D341Med (cell line): ENCODE data around the gene HSPA12B.

Experiments
- DNase-seq: peaks from one replicate; pipeline ENCODE4 v3.0.0; 2012; ENCODE audit warnings: low spot score

HSPA12B gene

GRCh38 chr20:3704087-3704486 is 28.4 kb upstream of the HSPA12B start:
- DNase-seq = no peak

- DNase-seq = no peak
Observed at GRCh38 chr20:3705491-3705969, 27.0 kb upstream of the HSPA12B start.

- DNase-seq = no peak
Observed at GRCh38 chr20:3705970-3706739, 26.3 kb upstream of the HSPA12B start.

GRCh38 chr20:3706774-3707507 is 25.5 kb upstream of the HSPA12B start:
- no peak for DNase-seq

- no peak for DNase-seq
Observed at GRCh38 chr20:3707508-3707899, 25.0 kb upstream of the HSPA12B start.

GRCh38 chr20:3710011-3710466 is 22.4 kb upstream of the HSPA12B start:
- no peak for DNase-seq

- peak; percentile 92 for DNase-seq
Observed at GRCh38 chr20:3710703-3711483, 21.6 kb upstream of the HSPA12B start.

GRCh38 chr20:3711484-3711941 is 21.0 kb upstream of the HSPA12B start:
- no peak for DNase-seq

- DNase-seq = no peak
Observed at GRCh38 chr20:3712279-3712873, 20.1 kb upstream of the HSPA12B start, which contains the start of gene SIGLEC1. Gene SIGLEC1, minus strand, starts transcription at chr20:3712600. Its CDS starts 5,472 bp downstream, at chr20:3707128.

- DNase-seq = no peak
Observed at GRCh38 chr20:3714092-3714491, 18.4 kb upstream of the HSPA12B start.

GRCh38 chr20:3716195-3716834 is 16.2 kb upstream of the HSPA12B start:
- peak; percentile 80 for DNase-seq

- no peak for DNase-seq
Observed at GRCh38 chr20:3719046-3719445, 13.4 kb upstream of the HSPA12B start.

- DNase-seq = no peak
Observed at GRCh38 chr20:3720068-3720467, 12.4 kb upstream of the HSPA12B start.

- DNase-seq = no peak
Observed at GRCh38 chr20:3720626-3721025, 11.9 kb upstream of the HSPA12B start.

- no peak for DNase-seq
Observed at GRCh38 chr20:3721912-3722311, 10.6 kb upstream of the HSPA12B start.

GRCh38 chr20:3723284-3723683 is 9.2 kb upstream of the HSPA12B start:
- DNase-seq = no peak

GRCh38 chr20:3724356-3724755 is 8.1 kb upstream of the HSPA12B start:
- no peak for DNase-seq

GRCh38 chr20:3727401-3728021 is 5.0 kb upstream of the HSPA12B start:
- no peak for DNase-seq

GRCh38 chr20:3728354-3728753 is 4.1 kb upstream of the HSPA12B start:
- DNase-seq = no peak

- DNase-seq = no peak
Observed at GRCh38 chr20:3728876-3729275, 3.6 kb upstream of the HSPA12B start.

GRCh38 chr20:3729378-3729777 is 3.1 kb upstream of the HSPA12B start:
- DNase-seq = no peak
